Stimulated activated CD4-positive, alpha-beta T cell treated with anti-CD3 and anti-CD28 coated beads, Interleukin-15, amount 100 ng/mL, for 48 hours (primary cell): Measurements from ENCODE around the gene EXOC3L4.

Source experiments
- DNase-seq, 2 donors: peaks; one replicate each; pipeline ENCODE4 v3.0.0-alpha.2; 2020; ENCODE audit warnings: low read depth in 2 of 2

The EXOC3L4 gene

GRCh38 chr14:103091041-103091882 is 3.3 kb upstream of the EXOC3L4 start:
- peak; percentile 41 to 69 for DNase-seq

- no peak for DNase-seq
Observed at GRCh38 chr14:103091883-103092222, 2.7 kb upstream of the EXOC3L4 start.

DNA sequence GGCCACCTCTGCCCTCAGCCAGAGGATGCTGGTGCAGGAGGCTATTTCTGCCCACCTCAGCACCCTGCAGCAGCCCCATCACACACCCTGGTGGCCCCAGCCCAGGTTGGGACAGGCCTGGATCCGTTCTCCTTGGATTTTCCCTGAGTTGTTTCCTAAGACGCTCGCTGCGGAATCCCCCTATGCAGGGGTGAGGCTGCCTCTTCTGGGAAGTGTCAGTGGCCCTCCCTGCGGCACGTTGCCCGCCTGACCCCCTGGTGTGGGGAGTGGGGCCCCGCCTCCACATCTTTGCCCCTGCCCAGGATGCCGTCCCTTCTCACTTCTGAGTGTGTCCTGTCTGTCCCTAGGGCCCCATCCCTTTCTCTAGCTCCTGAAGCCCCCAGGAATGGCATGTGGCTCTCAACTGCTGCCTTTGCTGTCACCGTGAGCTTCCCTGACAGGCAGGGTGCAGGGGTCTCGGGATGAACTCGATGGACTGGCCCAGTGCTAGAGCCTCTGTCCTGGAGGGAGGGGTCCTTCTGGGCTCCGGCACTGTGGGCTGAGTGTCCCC is 594 bp upstream of the EXOC3L4 start:
- DNase-seq: no peak

GRCh38 chr14:103095210-103095778 is 769 bp downstream of the EXOC3L4 start:
- no peak for DNase-seq

GRCh38 chr14:103096387-103096786 is 1.9 kb downstream of the EXOC3L4 start:
- no peak for DNase-seq

GRCh38 chr14:103097244-103097993 is 2.9 kb downstream of the EXOC3L4 start:
- DNase-seq: no peak

- no peak for DNase-seq
Observed at GRCh38 chr14:103097994-103098957, 3.8 kb downstream of the EXOC3L4 start.

- DNase-seq: no peak
Observed at GRCh38 chr14:103099081-103099732, 4.7 kb downstream of the EXOC3L4 start.

GRCh38 chr14:103099733-103100280 is 5.3 kb downstream of the EXOC3L4 start:
- DNase-seq: no peak

DNA sequence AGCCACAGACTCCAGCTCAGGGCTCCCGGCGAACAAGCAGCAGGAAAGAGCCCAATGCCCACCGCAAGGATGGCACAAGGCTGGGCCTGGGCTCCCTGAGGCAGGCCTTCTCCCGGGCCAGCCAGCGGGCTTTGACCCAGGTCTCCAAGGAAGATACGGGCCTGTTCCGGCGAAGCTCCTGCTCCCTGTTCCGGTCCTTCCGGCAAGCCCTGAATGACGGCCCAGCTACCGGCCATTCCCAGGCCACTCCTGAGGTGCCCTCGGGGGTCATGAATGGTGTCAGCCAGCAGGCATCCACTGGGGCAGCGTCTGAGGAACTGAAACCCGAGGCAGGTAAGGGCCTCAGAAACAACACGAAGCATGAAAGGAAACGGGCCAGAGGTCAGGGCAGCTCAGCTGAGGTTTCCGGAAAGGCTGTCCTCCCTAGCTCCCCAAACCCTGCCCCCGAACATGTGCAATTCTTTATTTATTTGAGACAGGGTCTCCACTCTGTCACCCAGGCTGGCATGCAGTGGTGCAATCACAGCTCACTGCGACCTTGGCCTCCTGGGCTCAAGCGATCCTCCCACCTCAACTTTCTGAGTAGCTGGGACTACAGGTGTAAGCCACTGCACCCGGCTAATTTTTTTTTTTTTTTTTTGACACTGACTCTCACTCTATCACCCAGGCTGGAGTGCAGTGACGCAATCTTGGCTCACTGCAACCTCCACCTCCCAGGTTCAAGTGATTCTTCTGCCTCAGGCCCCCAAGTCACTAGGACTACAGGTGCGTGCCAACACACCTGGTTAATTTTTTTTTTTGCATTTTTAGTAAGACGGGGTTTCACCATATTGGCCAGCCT is 6.0 kb downstream of the EXOC3L4 start:
- DNase-seq: no peak

GRCh38 chr14:103101257-103101962 is 6.9 kb downstream of the EXOC3L4 start:
- no peak for DNase-seq

- DNase-seq: no peak
Observed at GRCh38 chr14:103101963-103102688, 7.6 kb downstream of the EXOC3L4 start.

- DNase-seq: no peak
Observed at GRCh38 chr14:103102689-103103260, 8.2 kb downstream of the EXOC3L4 start.

DNA sequence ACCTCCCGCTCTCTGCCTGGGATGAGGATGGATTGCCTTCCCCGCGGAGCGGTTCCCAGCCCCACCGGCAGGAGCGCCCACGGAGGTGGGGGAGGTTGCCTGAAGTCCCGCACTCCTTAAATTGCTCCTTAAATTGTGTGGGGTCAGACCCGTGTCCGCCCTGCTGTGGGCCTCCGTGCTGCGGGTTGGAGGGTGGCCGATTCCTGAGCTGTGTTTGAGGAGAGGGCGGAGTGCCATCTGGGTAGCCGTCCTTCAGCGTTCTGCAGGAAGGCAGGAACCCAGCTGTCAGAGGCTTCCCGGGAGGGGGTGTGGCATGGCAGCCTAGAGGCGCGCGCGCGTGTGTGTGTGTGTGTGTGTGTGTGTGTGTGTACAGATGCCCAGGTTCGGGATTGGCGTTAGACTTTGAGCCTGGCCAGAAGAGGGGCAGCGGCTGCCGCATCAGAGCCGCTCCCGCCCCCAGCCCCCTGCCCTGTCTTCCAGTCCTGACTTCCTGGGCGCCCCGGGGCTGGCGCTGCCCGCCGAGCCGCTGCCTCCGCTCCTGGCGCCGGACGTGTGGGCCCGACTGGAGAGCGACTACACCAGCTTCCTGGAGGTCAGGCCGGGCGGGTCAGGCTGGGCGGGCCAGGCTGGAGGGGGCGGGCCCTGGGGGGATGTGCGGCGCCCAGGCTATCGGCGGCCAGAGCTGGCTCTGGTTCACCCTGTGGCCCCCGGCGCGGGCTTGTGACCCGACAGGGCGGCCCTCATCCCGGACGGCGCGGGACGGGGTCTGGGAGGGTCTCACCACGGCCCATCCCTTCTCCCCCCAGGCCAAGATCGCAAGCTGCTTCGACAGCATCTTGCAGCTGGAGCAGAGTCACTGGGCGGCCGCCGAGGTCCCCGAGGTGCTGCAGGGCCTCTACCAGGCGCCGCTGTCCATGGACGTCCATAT is 9.2 kb downstream of the EXOC3L4 start:
- DNase-seq: no peak

DNA sequence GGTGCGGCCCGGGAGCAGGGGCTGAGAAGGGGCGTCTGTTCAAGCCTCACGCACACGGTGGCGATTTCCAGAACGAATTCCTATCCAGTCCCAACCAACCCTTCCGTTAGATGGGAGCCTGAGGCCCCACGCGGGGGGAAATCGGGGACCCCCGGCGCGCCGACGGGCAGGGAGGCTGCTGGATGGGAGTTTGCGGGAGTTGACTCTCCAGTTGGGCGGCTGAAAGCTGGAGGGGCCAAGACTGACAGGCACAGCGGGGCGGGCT is 9.8 kb downstream of the EXOC3L4 start:
- DNase-seq: no peak

DNA sequence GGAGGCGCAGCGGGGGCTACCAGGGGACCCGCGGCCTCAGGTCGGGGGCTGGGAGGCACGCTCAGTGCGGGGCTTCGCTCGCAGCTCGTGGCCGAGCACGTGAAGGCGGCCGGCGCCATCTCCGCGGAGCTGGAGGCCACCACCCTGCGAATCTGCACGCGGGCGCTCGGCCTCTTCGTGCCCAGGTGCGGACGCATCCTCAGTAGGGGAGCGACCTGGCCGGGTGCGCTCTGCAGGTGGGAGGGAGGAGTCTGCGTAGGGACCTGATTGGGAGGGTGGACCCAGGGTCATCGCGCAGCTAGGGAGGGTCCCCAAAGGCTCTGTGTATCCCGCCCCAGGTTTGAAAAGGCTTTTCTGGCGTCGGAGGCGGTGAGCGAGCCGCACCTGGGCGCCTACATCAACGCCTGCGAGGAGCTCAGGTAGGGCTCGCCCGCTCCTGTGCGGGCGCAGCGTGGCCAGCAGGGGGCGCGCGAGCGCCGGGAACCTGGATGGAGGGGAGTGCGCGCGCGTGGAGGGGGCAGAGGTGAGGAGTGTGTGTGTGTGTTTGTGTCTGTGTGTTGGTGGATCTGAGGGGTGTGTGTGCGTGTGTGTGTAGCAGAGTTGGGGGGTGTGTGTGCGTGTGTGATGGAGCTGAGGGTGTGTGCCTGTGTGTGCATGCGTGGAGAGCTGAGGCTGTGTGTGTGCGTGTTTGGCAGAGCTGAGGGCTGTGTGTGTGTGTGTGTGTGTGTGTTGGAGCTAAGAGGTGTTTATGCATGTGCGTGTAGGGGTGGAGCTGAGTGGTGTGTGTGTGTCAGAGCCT is 10.3 kb downstream of the EXOC3L4 start:
- DNase-seq: peak; percentile 30 to 61
